HepG2 (cell line): ENCODE measurements around the gene RUSC1. TPM values are rescaled to one million over a fixed set of nuclear protein-coding genes. Genes with fewer than 3 reads are reported as not detected.

Experiments
- BRF2 ChIP-seq: sonication (generic); formaldehyde crosslinking; IDR thresholded peaks from 2 replicates; pipeline ENCODE4 v1.8.1; 2022; ENCODE audit warnings: mild to moderate bottlenecking, missing genetic modification reagents
- CREM ChIP-seq, 2 experiments: sonication (generic) in 1 of 2; formaldehyde crosslinking in 1 of 2; IDR thresholded peaks; 2 replicates each; pipeline versions ENCODE4 v1.4.0 to v1.6.1; 2016 to 2020; ENCODE audit warnings: antibody characterized with exemption in 1 of 2, mild to moderate bottlenecking in 1 of 2, missing genetic modification reagents in 1 of 2
- ETV5 ChIP-seq: IDR thresholded peaks from 2 replicates; pipeline ENCODE4 v1.6.1; 2018; ENCODE audit warnings: missing biosample characterization, missing genetic modification reagents, inconsistent platforms, borderline replicate concordance
- HCFC1 ChIP-seq: fragments of 150-350 bp; IDR thresholded peaks from 2 replicates; pipeline ENCODE4 v1.6.1; 2014; ENCODE audit warnings: low read depth, low read length
- HIC2 ChIP-seq: sonication (generic); formaldehyde crosslinking; IDR thresholded peaks from 2 replicates; pipeline ENCODE4 v1.9.0; 2022; ENCODE audit warnings: low read depth, missing genetic modification reagents
- HNF4A ChIP-seq: sonication (generic); formaldehyde crosslinking; IDR thresholded peaks from 2 replicates; pipeline ENCODE4 v1.4.0; 2020; ENCODE audit warnings: missing genetic modification reagents
- IRF1 ChIP-seq: sonication (generic); formaldehyde crosslinking; IDR thresholded peaks from 2 replicates; pipeline ENCODE4 v1.4.0; 2020; ENCODE audit warnings: low read depth, mild to moderate bottlenecking, missing genetic modification reagents
- JUND ChIP-seq: sonication (generic); formaldehyde crosslinking; IDR thresholded peaks from 2 replicates; pipeline ENCODE4 v1.8.0; 2022; ENCODE audit warnings: mild to moderate bottlenecking, missing genetic modification reagents
- MAFK ChIP-seq, 2 experiments: IDR thresholded peaks in 1 of 2; conservative IDR thresholded peaks in 1 of 2; 2 replicates each; pipeline ENCODE4 v1.6.1; 2011; ENCODE audit warnings: improper control_type of control experiment in 2 of 2, low read length in 2 of 2
- RBAK ChIP-seq: sonication (generic); formaldehyde crosslinking; IDR thresholded peaks from 2 replicates; pipeline ENCODE4 v1.5.1; 2020; ENCODE audit warnings: mild to moderate bottlenecking, missing genetic modification reagents
- REPIN1 ChIP-seq: sonication (generic); formaldehyde crosslinking; IDR thresholded peaks from 2 replicates; pipeline ENCODE4 v1.8.0; 2022; ENCODE audit warnings: missing genetic modification reagents, low read depth, mild to moderate bottlenecking, borderline replicate concordance
- ZBTB39 ChIP-seq: sonication (generic); formaldehyde crosslinking; IDR thresholded peaks from 2 replicates; pipeline ENCODE4 v1.5.0; 2020; ENCODE audit warnings: missing genetic modification reagents
- ZC3H13 ChIP-seq: sonication (generic); formaldehyde crosslinking; IDR thresholded peaks from 2 replicates; pipeline ENCODE4 v1.8.1; 2023; ENCODE audit warnings: mild to moderate bottlenecking, missing genetic modification reagents, moderate library complexity
- ZMYM2 ChIP-seq: sonication (generic); formaldehyde crosslinking; IDR thresholded peaks from 2 replicates; pipeline ENCODE4 v1.8.0; 2022; ENCODE audit warnings: mild to moderate bottlenecking, missing genetic modification reagents
- ZNF124 ChIP-seq: sonication (generic); formaldehyde crosslinking; IDR thresholded peaks from 2 replicates; pipeline ENCODE4 v1.4.0; 2020; ENCODE audit warnings: missing genetic modification reagents
- ZNF430 ChIP-seq: sonication (generic); formaldehyde crosslinking; IDR thresholded peaks from 2 replicates; pipeline ENCODE4 v1.9.0; 2021; ENCODE audit warnings: mild to moderate bottlenecking, missing genetic modification reagents
- ZNF589 ChIP-seq: sonication (generic); formaldehyde crosslinking; conservative IDR thresholded peaks from 2 replicates; pipeline ENCODE4 v1.8.0; 2022; ENCODE audit warnings: mild to moderate bottlenecking, moderate library complexity, missing genetic modification reagents
- ZNF7 ChIP-seq: IDR thresholded peaks from 2 replicates; pipeline ENCODE4 v1.6.1; 2016; ENCODE audit warnings: missing biosample characterization, missing genetic modification reagents
- ZNF782 ChIP-seq: sonication (generic); formaldehyde crosslinking; IDR thresholded peaks from 2 replicates; pipeline ENCODE4 v1.4.0; 2020; ENCODE audit warnings: missing genetic modification reagents, mild to moderate bottlenecking, borderline replicate concordance
- ZSCAN12 ChIP-seq: sonication (generic); formaldehyde crosslinking; IDR thresholded peaks from 2 replicates; pipeline ENCODE4 v1.9.0; 2021; ENCODE audit warnings: mild to moderate bottlenecking, missing genetic modification reagents
- ZSCAN31 ChIP-seq: sonication (generic); formaldehyde crosslinking; IDR thresholded peaks from 2 replicates; pipeline ENCODE4 v1.5.0; 2020; ENCODE audit warnings: low read depth, mild to moderate bottlenecking, missing genetic modification reagents
- polyA plus RNA-seq, 8 experiments: library from polyadenylated mRNA; depleted of rRNA in 3 of 8; stranded (reverse) in 7 of 8; unstranded in 1 of 8; fragments of >200 nt; fragmentation: Illumina TruSeq in 4 of 8; extraction: Trizol in 4 of 8; gene quantifications; 2 replicates each; pipeline versions ENCODE4 v1.2.1 to v1.2.3, GENCODE V29; 2011 to 2016; ENCODE audit warnings: low read depth in 4 of 8, missing spikeins in 1 of 8, mixed read lengths in 1 of 8; ENCODE audit not compliant: insufficient read depth in 1 of 8
- total RNA-seq, 5 experiments: library from RNA; depleted of rRNA; stranded (reverse); fragments of >200 nt; fragmentation: Illumina TruSeq; extraction: Trizol; gene quantifications; 2 replicates each; pipeline ENCODE4 v1.2.3, GENCODE V29; 2016; ENCODE audit warnings: low read depth in 1 of 5

RUSC1 gene
- total and polyA plus RNA-seq, 2 of the 13 experiments (the other 11 are each of a cell fraction or from before 2014, with no cell fraction given): 18.7 to 20.4 TPM

- TF ChIP-seq CREM (IDR thresholded peaks at IDR 0.05): peak; percentile 51
- no peak for TF ChIP-seq CREM (CRISPR knock-in tag; IDR thresholded peaks at IDR 0.05)
- TF ChIP-seq RBAK (CRISPR knock-in tag): no peak
- no peak for TF ChIP-seq ZBTB39 (CRISPR knock-in tag)
- TF ChIP-seq ZNF589 (CRISPR knock-in tag): no peak
- no peak for TF ChIP-seq ZNF124 (CRISPR knock-in tag)
- no peak for TF ChIP-seq ZSCAN12 (CRISPR knock-in tag)
- peak; percentile 53 for TF ChIP-seq HNF4A (CRISPR knock-in tag)
- TF ChIP-seq ZNF782 (CRISPR knock-in tag): no peak; the same call in 1 of the 2 replicates
- TF ChIP-seq HCFC1: 0 out of 2 replicates have a peak, but pooled peaks have one; percentile 36
- TF ChIP-seq HIC2 (CRISPR knock-in tag): no peak
- no peak for TF ChIP-seq ZC3H13
- no peak for TF ChIP-seq MAFK (conservative IDR thresholded peaks at IDR 0.05 in 1 of 2, IDR thresholded peaks at IDR 0.05 in 1 of 2; ENCODE audit: low read length in 2 of 2)
- TF ChIP-seq ZMYM2: 0 out of 2 replicates have a peak, but pooled peaks have one; percentile 31
- peak; percentile 76 for TF ChIP-seq REPIN1 (CRISPR knock-in tag)
- no peak for TF ChIP-seq ZNF7 (CRISPR knock-in tag)
- peak; percentile 93 for TF ChIP-seq ZNF430
- peak; percentile 74 for TF ChIP-seq ZSCAN31 (CRISPR knock-in tag)
- TF ChIP-seq JUND: no peak
- TF ChIP-seq ETV5: peak; percentile 91
- TF ChIP-seq IRF1 (CRISPR knock-in tag): no peak
- 0 out of 2 replicates have a peak, but pooled peaks have one; percentile 36 for TF ChIP-seq BRF2 (CRISPR knock-in tag)
Observed at GRCh38 chr1:155273343-155274245, 47.1 kb upstream of the RUSC1 start, which contains the start of gene CLK2 (continued).
